Fibroblast of lung (primary cell): ENCODE measurements around the gene CDC42EP1. TPM values are rescaled to one million over a fixed set of nuclear protein-coding genes. Genes with fewer than 3 reads are reported as not detected.

Experiments
- DNase-seq, 2 donors: peaks; one replicate each; pipeline versions ENCODE4 v3.0.0 to v3.0.0-alpha.2; 2010; ENCODE audit warnings: low read depth in 2 of 2
- H2AFZ ChIP-seq: 2 replicates; pipeline ENCODE4 v1.5.1; 2012; ENCODE audit warnings: low read length, control low read depth, inconsistent platforms
- H3K27ac ChIP-seq: 2 replicates; pipeline ENCODE4 v1.5.1; 2011; ENCODE audit warnings: low read length, control low read depth; ENCODE audit not compliant: insufficient read depth
- H3K27me3 ChIP-seq: 2 replicates; pipeline ENCODE4 v1.5.1; 2011; ENCODE audit warnings: mild to moderate bottlenecking, low read length; ENCODE audit not compliant: control insufficient read depth, insufficient read depth
- H3K36me3 ChIP-seq: 2 replicates; pipeline ENCODE4 v1.5.1; 2011; ENCODE audit warnings: low read length; ENCODE audit not compliant: control insufficient read depth, insufficient read depth
- H3K4me1 ChIP-seq: 2 replicates; pipeline ENCODE4 v1.5.1; 2011; ENCODE audit warnings: low read length; ENCODE audit not compliant: control insufficient read depth, insufficient read depth; ENCODE audit errors: extremely low read depth
- H3K4me2 ChIP-seq: 2 replicates; pipeline ENCODE4 v1.5.1; 2011; ENCODE audit warnings: low read length, control low read depth; ENCODE audit not compliant: insufficient read depth; ENCODE audit errors: extremely low read depth
- H3K4me3 ChIP-seq, 4 experiments: fragments of 200-600 bp in 1 of 4; sonication (generic) in 1 of 4; replicated peaks in 1 of 4; 2 replicates each; pipeline ENCODE4 v1.5.1; 2011 to 2016; ENCODE audit warnings: low read length in 4 of 4, low read depth in 3 of 4, mild to moderate bottlenecking in 3 of 4, control low read depth in 2 of 4, inconsistent platforms in 1 of 4, mixed read lengths in 1 of 4; ENCODE audit not compliant: insufficient read depth in 1 of 4; ENCODE audit errors: control extremely low read depth in 1 of 4
- H3K79me2 ChIP-seq: 2 replicates; pipeline ENCODE4 v1.5.1; 2012; ENCODE audit warnings: mild to moderate bottlenecking, low read length, inconsistent platforms; ENCODE audit not compliant: control insufficient read depth, insufficient read depth
- H3K9ac ChIP-seq: 2 replicates; pipeline ENCODE4 v1.5.1; 2011; ENCODE audit warnings: mild to moderate bottlenecking, low read length, control low read depth; ENCODE audit not compliant: insufficient read depth
- H3K9me3 ChIP-seq: 2 replicates; pipeline ENCODE4 v1.5.1; 2012; ENCODE audit warnings: low read depth, low read length; ENCODE audit not compliant: control insufficient read depth, insufficient read depth
- H4K20me1 ChIP-seq: 2 replicates; pipeline ENCODE4 v1.5.1; 2011; ENCODE audit warnings: low read length; ENCODE audit not compliant: control insufficient read depth, insufficient read depth; ENCODE audit errors: extremely low read depth
- CTCF ChIP-seq, 2 donors: IDR thresholded peaks in 1 of 2; conservative IDR thresholded peaks in 1 of 2; 1 replicate in 1 of 2; 2 replicates in 1 of 2; pipeline ENCODE4 v1.5.1; 2011 to 2012; ENCODE audit warnings: low read length in 2 of 2, control low read depth in 1 of 2, inconsistent platforms in 1 of 2, low read depth in 1 of 2, mild to moderate bottlenecking in 1 of 2
- EZH2 ChIP-seq: IDR thresholded peaks from 2 replicates; pipeline ENCODE4 v1.5.1; 2012; ENCODE audit warnings: low read length, control low read depth, mild to moderate bottlenecking; ENCODE audit errors: missing control alignments
- polyA plus RNA-seq, 2 donors: library from polyadenylated mRNA; depleted of rRNA in 1 of 2; stranded (reverse) in 1 of 2; unstranded in 1 of 2; fragments of >200 nt; gene quantifications; 2 replicates each; pipeline ENCODE4 v1.2.1, GENCODE V29; 2011 to 2012; ENCODE audit warnings: missing spikeins in 1 of 2
- total RNA-seq: library from RNA; depleted of rRNA; stranded (reverse); fragments of >200 nt; gene quantifications from 2 replicates; pipeline ENCODE4 v1.2.1, GENCODE V29; 2014

CDC42EP1 gene
- total and polyA plus RNA-seq, 2 donors (not counting 1 experiment from before 2014, with no cell fraction given), result 10.4 to 17.2 TPM

- peak overlapping the region; percentile 17 for H3K4me2 ChIP-seq
- no peaks in the 10 kb centered on the region for H3K36me3 ChIP-seq
- no peak overlapping the region for H2AFZ ChIP-seq
- peaks cover 17% of the 10 kb centered on the region for H3K4me1 ChIP-seq
- H3K9me3 ChIP-seq, result no peaks in the 10 kb centered on the region
- no peak overlapping the region for H3K9ac ChIP-seq
- H3K27me3 ChIP-seq, result no peaks in the 10 kb centered on the region
- DNase-seq, result peak; percentile 58 to 61
- no peak overlapping the region for H3K4me3 ChIP-seq
- TF ChIP-seq CTCF (conservative IDR thresholded peaks at IDR 0.05 in 1 of 2, IDR thresholded peaks at IDR 0.05 in 1 of 2; ENCODE audit: low read depth in 1 of 2, low read length in 2 of 2) (no peak), EZH2 (no peak)
- no peaks in the 10 kb centered on the region for H3K79me2 ChIP-seq
- H4K20me1 ChIP-seq, result no peaks in the 10 kb centered on the region
- no peak overlapping the region for H3K27ac ChIP-seq
Observed at GRCh38 chr22:37552524-37553163, 7.6 kb upstream of the CDC42EP1 start.

GRCh38 chr22:37553725-37554124 is 6.6 kb upstream of the CDC42EP1 start:
- no peaks in the 10 kb centered on the region for H3K9me3 ChIP-seq
- no peak for DNase-seq
- no peak overlapping the region for H3K4me2 ChIP-seq
- H3K79me2 ChIP-seq, result no peaks in the 10 kb centered on the region
- H4K20me1 ChIP-seq, result no peaks in the 10 kb centered on the region
- TF ChIP-seq CTCF (conservative IDR thresholded peaks at IDR 0.05 in 1 of 2, IDR thresholded peaks at IDR 0.05 in 1 of 2; ENCODE audit: low read depth in 1 of 2, low read length in 2 of 2) (no peak), EZH2 (no peak)
- H2AFZ ChIP-seq, result no peak overlapping the region
- H3K9ac ChIP-seq, result no peak overlapping the region
- peaks cover 17% of the 10 kb centered on the region for H3K4me1 ChIP-seq
- no peak overlapping the region for H3K4me3 ChIP-seq
- no peaks in the 10 kb centered on the region for H3K27me3 ChIP-seq
- H3K27ac ChIP-seq, result no peak overlapping the region
- no peaks in the 10 kb centered on the region for H3K36me3 ChIP-seq

GRCh38 chr22:37555029-37555428 is 5.3 kb upstream of the CDC42EP1 start:
- no peak for DNase-seq
- TF ChIP-seq CTCF (conservative IDR thresholded peaks at IDR 0.05 in 1 of 2, IDR thresholded peaks at IDR 0.05 in 1 of 2; ENCODE audit: low read depth in 1 of 2, low read length in 2 of 2) (no peak), EZH2 (no peak)

More at GRCh38 chr22:37555029-37555428, 5.3 kb upstream of the CDC42EP1 start:
- no peak overlapping the region for H3K9ac ChIP-seq
- no peaks in the 10 kb centered on the region for H4K20me1 ChIP-seq
- H3K4me3 ChIP-seq, result no peak overlapping the region
- no peak overlapping the region for H3K4me2 ChIP-seq
- H3K79me2 ChIP-seq, result no peaks in the 10 kb centered on the region
- H3K9me3 ChIP-seq, result no peaks in the 10 kb centered on the region
- peaks cover 15% of the 10 kb centered on the region for H3K4me1 ChIP-seq
- H2AFZ ChIP-seq, result no peak overlapping the region
- no peaks in the 10 kb centered on the region for H3K36me3 ChIP-seq
- H3K27me3 ChIP-seq, result no peaks in the 10 kb centered on the region
- H3K27ac ChIP-seq, result no peak overlapping the region
